Measurements from ENCODE around the gene PAM.

DNA sequence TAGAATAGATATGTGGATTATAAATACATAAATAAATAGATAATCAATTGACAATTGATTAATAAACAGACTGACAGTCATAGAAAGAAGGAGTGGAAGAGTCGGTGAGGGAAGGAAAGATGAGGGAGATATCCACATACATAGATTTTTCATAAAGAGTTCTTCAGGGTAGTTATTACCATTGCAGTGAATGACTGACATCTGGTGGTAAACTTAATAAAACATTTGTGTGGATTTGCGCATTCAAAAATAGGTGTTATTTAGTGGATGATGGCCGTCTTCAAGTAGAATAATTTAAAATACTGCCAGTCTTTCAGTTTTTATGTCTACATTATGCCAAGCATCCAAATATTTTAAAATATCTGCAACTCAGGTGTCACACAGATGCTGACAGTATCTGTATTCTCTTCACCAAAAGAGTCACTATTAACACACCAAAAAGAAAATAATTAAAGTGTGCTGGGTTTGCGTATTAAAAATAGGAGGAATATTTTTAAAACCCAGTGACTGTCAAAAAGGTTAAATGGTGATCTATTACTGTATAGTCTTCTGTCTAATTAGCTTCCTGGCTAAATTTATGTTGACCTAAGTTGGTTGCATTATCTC lies 286.1 kb downstream of the PAM start:
- no peak for TF ChIP-seq GATA2 (IDR thresholded peaks at IDR 0.05; ENCODE audit: low read depth, low read length)
- TF ChIP-seq GATA3 (IDR thresholded peaks at IDR 0.05; ENCODE audit: low read depth, low read length) = 0 out of 2 replicates have a peak, but pooled peaks have one; percentile 40
